IMR-90 (cell line): ENCODE results near the gene MEGF10. TPM values are rescaled to one million over a fixed set of nuclear protein-coding genes. Genes with fewer than 3 reads are reported as not detected.

Source experiments
- ATAC-seq: fragments of 200-7000 bp; cut with Tn5 transposase; 2 replicates; pipeline ENCODE4 v1.9.1; 2020; ENCODE audit warnings: low read depth, mild to moderate bottlenecking, moderate library complexity
- BruUV-seq: library from RNA; stranded (reverse); fragments of 400-500 nt; replicated peaks from 2 replicates; lab custom pipeline; 2021; lab: Mats Ljungman, UMichigan
- CTCF ChIA-PET: fragments of 300-600 bp; formaldehyde crosslinking; extraction: SDS; loops from one replicate; lab custom pipeline; 2021; ENCODE audit warnings: antibody characterized with exemption; lab: Yijun Ruan, JAX
- POLR2A ChIA-PET: fragments of 300-600 bp; sonication (Branson Sonifier 250); formaldehyde crosslinking; loops from one replicate; lab custom pipeline; 2022; ENCODE audit warnings: antibody characterized with exemption; ENCODE audit not compliant: unreplicated experiment; lab: Charles Lee
- DNase-seq: peaks from one replicate; pipeline ENCODE4 v3.0.0; 2013
- H2AFZ ChIP-seq: replicated peaks from 2 replicates; pipeline ENCODE3; 2013; ENCODE audit warnings: low read length, mild to moderate bottlenecking; ENCODE audit not compliant: poor library complexity
- H2AK5ac ChIP-seq: 2 replicates; pipeline ENCODE4 v1.6.1; 2013; ENCODE audit warnings: low read depth, low read length, inconsistent platforms
- H2AK9ac ChIP-seq: replicated peaks from 2 replicates; pipeline ENCODE3; 2013; ENCODE audit warnings: mild to moderate bottlenecking, low read depth, low read length, moderate library complexity; ENCODE audit not compliant: poor library complexity
- H2BK120ac ChIP-seq: 2 replicates; pipeline ENCODE4 v1.6.1; 2013; ENCODE audit warnings: low read depth, low read length, inconsistent platforms
- H2BK15ac ChIP-seq: 3 replicates; pipeline ENCODE4 v1.6.1; 2013; ENCODE audit warnings: low read depth, low read length, inconsistent platforms
- H2BK20ac ChIP-seq: 2 replicates; pipeline ENCODE4 v1.6.1; 2013; ENCODE audit warnings: low read depth, mild to moderate bottlenecking, inconsistent platforms, low read length, moderate library complexity
- H2BK5ac ChIP-seq: 2 replicates; pipeline ENCODE4 v1.6.1; 2013; ENCODE audit warnings: mild to moderate bottlenecking, low read depth, low read length, inconsistent platforms; ENCODE audit not compliant: poor library complexity, severe bottlenecking
- H3K14ac ChIP-seq: replicated peaks from 2 replicates; pipeline ENCODE4 v1.6.1; 2013; ENCODE audit warnings: low read depth, low read length, inconsistent platforms
- H3K18ac ChIP-seq: 2 replicates; pipeline ENCODE4 v1.6.1; 2013; ENCODE audit warnings: low read depth, low read length, control low read depth
- H3K23ac ChIP-seq: 2 replicates; pipeline ENCODE4 v1.6.1; 2013; ENCODE audit warnings: low read depth, low read length, inconsistent platforms
- H3K27ac ChIP-seq: 2 replicates; pipeline ENCODE4 v1.5.1; 2013; ENCODE audit warnings: mild to moderate bottlenecking, control low read depth, low read length; ENCODE audit not compliant: insufficient read depth
- H3K27me3 ChIP-seq: 2 replicates; pipeline ENCODE4 v1.6.1; 2013; ENCODE audit warnings: low read length; ENCODE audit not compliant: control insufficient read depth, insufficient read depth
- H3K36me3 ChIP-seq: 2 replicates; pipeline ENCODE4 v1.6.1; 2013; ENCODE audit warnings: low read length, mixed read lengths; ENCODE audit not compliant: control insufficient read depth, insufficient read depth
- H3K4ac ChIP-seq: 2 replicates; pipeline ENCODE4 v1.6.1; 2013; ENCODE audit warnings: low read depth, low read length, inconsistent platforms
- H3K4me1 ChIP-seq: 2 replicates; pipeline ENCODE4 v1.6.1; 2013; ENCODE audit warnings: low read length, mixed read lengths; ENCODE audit not compliant: control insufficient read depth, insufficient read depth
- H3K4me2 ChIP-seq: 2 replicates; pipeline ENCODE4 v1.6.1; 2013; ENCODE audit warnings: low read depth, mild to moderate bottlenecking, control low read depth, low read length, moderate library complexity
- H3K4me3 ChIP-seq: 2 replicates; pipeline ENCODE4 v1.5.1; 2013; ENCODE audit warnings: low read depth, mild to moderate bottlenecking, control low read depth, low read length, moderate library complexity; ENCODE audit not compliant: insufficient read depth
- H3K56ac ChIP-seq: 2 replicates; pipeline ENCODE4 v1.6.1; 2013; ENCODE audit warnings: low read length, inconsistent platforms; ENCODE audit not compliant: insufficient read depth; ENCODE audit errors: extremely low read depth
- H3K79me1 ChIP-seq, 2 experiments: 2 replicates each; pipeline ENCODE4 v1.6.1; 2013; ENCODE audit warnings: low read length in 2 of 2, inconsistent platforms in 1 of 2, low read depth in 1 of 2
- H3K9ac ChIP-seq: 2 replicates; pipeline ENCODE4 v1.6.1; 2013; ENCODE audit warnings: low read depth, low read length, control low read depth
- H3K9me1 ChIP-seq: 2 replicates; pipeline ENCODE4 v1.6.1; 2013; ENCODE audit warnings: low read length, inconsistent platforms; ENCODE audit not compliant: insufficient read depth
- H3K9me3 ChIP-seq: 2 replicates; pipeline ENCODE4 v1.6.1; 2013; ENCODE audit warnings: low read length; ENCODE audit not compliant: control insufficient read depth, insufficient read depth
- H4K20me1 ChIP-seq: 2 replicates; pipeline ENCODE4 v1.6.1; 2013; ENCODE audit warnings: low read length, inconsistent platforms; ENCODE audit not compliant: insufficient read depth
- H4K5ac ChIP-seq: 2 replicates; pipeline ENCODE4 v1.6.1; 2013; ENCODE audit warnings: mild to moderate bottlenecking, low read depth, low read length, control low read depth
- H4K8ac ChIP-seq, 2 experiments: 2 replicates each; pipeline ENCODE4 v1.6.1; 2013; ENCODE audit warnings: low read depth in 2 of 2, low read length in 2 of 2, control low read depth in 1 of 2, inconsistent platforms in 1 of 2
- H4K91ac ChIP-seq: 2 replicates; pipeline ENCODE4 v1.6.1; 2013; ENCODE audit warnings: low read depth, low read length, inconsistent platforms; ENCODE audit not compliant: insufficient read depth
- BHLHE40 ChIP-seq: fragments of 150-350 bp; IDR thresholded peaks from 2 replicates; pipeline ENCODE4 v1.6.1; 2016; ENCODE audit warnings: mild to moderate bottlenecking, low read depth, low read length
- CEBPB ChIP-seq: IDR thresholded peaks from 2 replicates; pipeline ENCODE4 v1.6.1; 2012; ENCODE audit warnings: low read depth, low read length, improper control_type of control experiment
- CHD1 ChIP-seq: IDR thresholded peaks from 2 replicates; pipeline ENCODE4 v1.6.1; 2012; ENCODE audit warnings: low read depth, low read length, improper control_type of control experiment
- CTCF ChIP-seq: conservative IDR thresholded peaks from 2 replicates; pipeline ENCODE4 v1.5.1; 2012; ENCODE audit warnings: mild to moderate bottlenecking, low read depth, low read length, improper control_type of control experiment
- FOS ChIP-seq: fragments of 150-350 bp; IDR thresholded peaks from 2 replicates; pipeline ENCODE4 v1.6.1; 2016; ENCODE audit warnings: low read depth, low read length
- MAFK ChIP-seq: IDR thresholded peaks from 2 replicates; pipeline ENCODE4 v1.6.1; 2012; ENCODE audit warnings: low read depth, low read length, improper control_type of control experiment
- MAZ ChIP-seq: IDR thresholded peaks from 2 replicates; pipeline ENCODE4 v1.6.1; 2012; ENCODE audit warnings: low read depth, mild to moderate bottlenecking, low read length, improper control_type of control experiment, moderate library complexity, borderline replicate concordance
- MXI1 ChIP-seq: IDR thresholded peaks from 2 replicates; pipeline ENCODE4 v1.6.1; 2012; ENCODE audit warnings: low read depth, mild to moderate bottlenecking, low read length, moderate library complexity, borderline replicate concordance
- NFE2L2 ChIP-seq: fragments of 150-350 bp; IDR thresholded peaks from 2 replicates; pipeline ENCODE4 v1.6.1; 2016; ENCODE audit warnings: low read depth, mild to moderate bottlenecking, low read length
- POLR2A ChIP-seq: IDR thresholded peaks from 2 replicates; pipeline ENCODE4 v1.6.1; 2012; ENCODE audit warnings: mild to moderate bottlenecking, low read depth, low read length
- RAD21 ChIP-seq: IDR thresholded peaks from 2 replicates; pipeline ENCODE4 v1.6.1; 2012; ENCODE audit warnings: low read length, improper control_type of control experiment
- RCOR1 ChIP-seq: IDR thresholded peaks from 2 replicates; pipeline ENCODE4 v1.6.1; 2012; ENCODE audit warnings: mild to moderate bottlenecking, low read length, improper control_type of control experiment; ENCODE audit not compliant: insufficient replicate concordance
- RFX5 ChIP-seq: IDR thresholded peaks from 2 replicates; pipeline ENCODE4 v1.8.0; 2012; ENCODE audit warnings: low read depth, mild to moderate bottlenecking, low read length, moderate library complexity
- SMC3 ChIP-seq: fragments of 150-350 bp; IDR thresholded peaks from 2 replicates; pipeline ENCODE4 v1.6.1; 2016; ENCODE audit warnings: low read depth, mild to moderate bottlenecking, antibody characterized with exemption, low read length, moderate library complexity
- WGBS, 2 experiments: methylation state at CpG; one replicate each; pipeline versions ENCODE4 v1.1.5 to v1.1.7; 2013; ENCODE audit warnings: missing lambda C conversion rate in 2 of 2; ENCODE audit not compliant: insufficient read length in 1 of 2; ENCODE audit errors: extremely low coverage in 2 of 2; 5-methylcytosine and 5-hydroxymethylcytosine counted together
- dilution Hi-C: fragments of 300-500 bp; cut with HindIII; formaldehyde crosslinking; loops from one replicate; pipeline ENCODE4 v1.14.3; 2018; ENCODE audit warnings: low sequenced_read_pairs; ENCODE audit not compliant: unreplicated experiment
- in situ Hi-C: fragments of 300-500 bp; cut with MboI; formaldehyde crosslinking; loops from 3 replicates; pipeline ENCODE4 v1.14.3; 2019; ENCODE audit warnings: low sequenced_read_pairs, inconsistent platforms, mixed read lengths
- intact Hi-C: fragments of 100-400 bp; cut with micrococcal nuclease; formaldehyde crosslinking; loops from 2 replicates; pipeline ENCODE4 v1.10.0; 2022
- polyA plus RNA-seq, 3 experiments: library from polyadenylated mRNA; depleted of rRNA; stranded (reverse); fragments of >200 nt; gene quantifications; 2 replicates each; pipeline ENCODE4 v1.2.3, GENCODE V29; 2012; ENCODE audit warnings: low replicate concordance in 1 of 3
- total RNA-seq: library from RNA; depleted of rRNA; stranded (reverse); fragments of >200 nt; gene quantifications from 2 replicates; pipeline ENCODE4 v1.2.3, GENCODE V29; 2012
- TF ChIP-seq, protein P1 (sequence below): fragments of 150-350 bp; IDR thresholded peaks from 2 replicates; pipeline ENCODE4 v1.6.1; 2017; ENCODE audit warnings: mild to moderate bottlenecking, antibody characterized with exemption, low read length, low read depth
- TF ChIP-seq, protein P2 (sequence below): fragments of 150-350 bp; IDR thresholded peaks from 2 replicates; pipeline ENCODE4 v1.6.1; 2016; ENCODE audit warnings: low read depth, mild to moderate bottlenecking, low read length, moderate library complexity, borderline replicate concordance

MEGF10 gene
- total and polyA plus RNA-seq, 2 of the 4 experiments (the other 2 are of a cell fraction) = not detected

DNA sequence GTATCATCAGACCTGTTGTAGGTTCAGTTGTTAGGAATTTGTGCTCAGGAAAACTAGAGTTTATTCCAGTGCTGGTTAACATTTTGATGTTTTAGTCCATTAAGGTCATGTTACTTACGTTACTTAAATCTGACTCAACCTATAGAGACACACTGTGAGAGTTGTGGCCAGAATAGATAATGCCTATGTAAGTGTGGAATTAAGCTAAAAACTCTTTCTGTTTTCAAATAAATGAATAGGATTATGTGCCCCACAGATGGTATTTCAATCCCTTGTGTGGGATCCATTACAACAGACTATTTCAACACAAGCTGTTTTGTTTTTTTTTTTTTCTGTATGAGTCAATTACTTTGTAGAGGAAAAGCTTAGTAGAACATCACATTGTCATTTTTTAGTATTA lies 68.1 kb downstream of the MEGF10 start:
- no peak overlapping the region for H3K4me2 ChIP-seq
- CTCF ChIA-PET = no interaction called here
- H3K9ac ChIP-seq = no peak overlapping the region

More for the DNA sequence above, 68.1 kb downstream of the MEGF10 start:
- no peak overlapping the region for H3K18ac ChIP-seq
- H4K5ac ChIP-seq = no peak overlapping the region
- no peak overlapping the region for H2AK9ac ChIP-seq
- WGBS, 2 experiments = no CpG with 5 or more reads among the region's 1 CpG
- no peak overlapping the region for H2BK20ac ChIP-seq
- dilution Hi-C loops = no loop called here
- no peak overlapping the region for H2BK5ac ChIP-seq
- no peak overlapping the region for H2BK120ac ChIP-seq
- no peak overlapping the region for H3K4ac ChIP-seq
- intact Hi-C loops = no loop called here
- no peak overlapping the region for H3K56ac ChIP-seq
- no peak overlapping the region for H4K8ac ChIP-seq
- H4K20me1 ChIP-seq = no peaks in the 10 kb centered on the region
- no peak overlapping the region for H2BK15ac ChIP-seq
- H3K4me1 ChIP-seq = no peaks in the 10 kb centered on the region
- DNase-seq (no peak), ATAC-seq (no peak)
- H3K14ac ChIP-seq = no peak overlapping the region
- no peak overlapping the region for H2AFZ ChIP-seq
- BruUV-seq = no TSS peak
- H3K9me3 ChIP-seq = no peaks in the 10 kb centered on the region
- H4K91ac ChIP-seq = no peak overlapping the region
- no peaks in the 10 kb centered on the region for H3K36me3 ChIP-seq
- peaks cover 12% of the 10 kb centered on the region; the same call in 1 of the 2 replicates for H3K27me3 ChIP-seq
- H3K4me3 ChIP-seq = no peak overlapping the region
- POLR2A ChIA-PET = no interaction called here
- H2AK5ac ChIP-seq = no peak overlapping the region
- TF ChIP-seq MAFK (no peak), POLR2A (no peak), MXI1 (no peak), SMC3 (no peak), CHD1 (no peak), MAZ (no peak), RAD21 (no peak), NFE2L2 (no peak), RFX5 (no peak), CTCF (no peak), RCOR1 (no peak), CEBPB (no peak), FOS (no peak), BHLHE40 (no peak)
- TF ChIP-seq, protein P1, sequence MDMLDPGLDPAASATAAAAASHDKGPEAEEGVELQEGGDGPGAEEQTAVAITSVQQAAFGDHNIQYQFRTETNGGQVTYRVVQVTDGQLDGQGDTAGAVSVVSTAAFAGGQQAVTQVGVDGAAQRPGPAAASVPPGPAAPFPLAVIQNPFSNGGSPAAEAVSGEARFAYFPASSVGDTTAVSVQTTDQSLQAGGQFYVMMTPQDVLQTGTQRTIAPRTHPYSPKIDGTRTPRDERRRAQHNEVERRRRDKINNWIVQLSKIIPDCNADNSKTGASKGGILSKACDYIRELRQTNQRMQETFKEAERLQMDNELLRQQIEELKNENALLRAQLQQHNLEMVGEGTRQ = no peak
- TF ChIP-seq, protein P2, sequence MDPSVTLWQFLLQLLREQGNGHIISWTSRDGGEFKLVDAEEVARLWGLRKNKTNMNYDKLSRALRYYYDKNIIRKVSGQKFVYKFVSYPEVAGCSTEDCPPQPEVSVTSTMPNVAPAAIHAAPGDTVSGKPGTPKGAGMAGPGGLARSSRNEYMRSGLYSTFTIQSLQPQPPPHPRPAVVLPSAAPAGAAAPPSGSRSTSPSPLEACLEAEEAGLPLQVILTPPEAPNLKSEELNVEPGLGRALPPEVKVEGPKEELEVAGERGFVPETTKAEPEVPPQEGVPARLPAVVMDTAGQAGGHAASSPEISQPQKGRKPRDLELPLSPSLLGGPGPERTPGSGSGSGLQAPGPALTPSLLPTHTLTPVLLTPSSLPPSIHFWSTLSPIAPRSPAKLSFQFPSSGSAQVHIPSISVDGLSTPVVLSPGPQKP = no peak
- H3K23ac ChIP-seq = no peak overlapping the region
- in situ Hi-C loops = no loop called here
- H3K27ac ChIP-seq = no peak overlapping the region
- no peaks in the 10 kb centered on the region for H3K9me1 ChIP-seq
- H3K79me1 ChIP-seq = no peaks in the 10 kb centered on the region
